Measurements from ENCODE around the gene USP6. TPM values are rescaled to one million over a fixed set of nuclear protein-coding genes. Genes with fewer than 3 reads are reported as not detected.
"Not testable (repeated sequence)": the region's sequence is repeated elsewhere in the genome, so short reads cannot be mapped to it uniquely, and the experiment has no call there.

The USP6 gene
- total RNA-seq, 2 donors from 2014 or later = 0.02 to 0.19 TPM

GRCh38 chr17:5164436-5164835 lies 48.6 kb downstream of the USP6 start:
- no peak overlapping the region for H3K27ac Mint-ChIP-seq
- H3K4me3 Mint-ChIP-seq = no peak overlapping the region
- H3K4me1 Mint-ChIP-seq (ENCODE audit: low read depth) = no peaks in the 10 kb centered on the region
- no peak for DNase-seq
- peaks cover 16% of the 10 kb centered on the region for H3K27me3 Mint-ChIP-seq (ENCODE audit: low read depth)
- no peak for ATAC-seq (replicated peaks in 1 of 2)
- no peaks in the 10 kb centered on the region for H3K36me3 Mint-ChIP-seq (ENCODE audit: insufficient read depth in 2 of 2)
- no peaks in the 10 kb centered on the region for H3K9me3 Mint-ChIP-seq

DNA sequence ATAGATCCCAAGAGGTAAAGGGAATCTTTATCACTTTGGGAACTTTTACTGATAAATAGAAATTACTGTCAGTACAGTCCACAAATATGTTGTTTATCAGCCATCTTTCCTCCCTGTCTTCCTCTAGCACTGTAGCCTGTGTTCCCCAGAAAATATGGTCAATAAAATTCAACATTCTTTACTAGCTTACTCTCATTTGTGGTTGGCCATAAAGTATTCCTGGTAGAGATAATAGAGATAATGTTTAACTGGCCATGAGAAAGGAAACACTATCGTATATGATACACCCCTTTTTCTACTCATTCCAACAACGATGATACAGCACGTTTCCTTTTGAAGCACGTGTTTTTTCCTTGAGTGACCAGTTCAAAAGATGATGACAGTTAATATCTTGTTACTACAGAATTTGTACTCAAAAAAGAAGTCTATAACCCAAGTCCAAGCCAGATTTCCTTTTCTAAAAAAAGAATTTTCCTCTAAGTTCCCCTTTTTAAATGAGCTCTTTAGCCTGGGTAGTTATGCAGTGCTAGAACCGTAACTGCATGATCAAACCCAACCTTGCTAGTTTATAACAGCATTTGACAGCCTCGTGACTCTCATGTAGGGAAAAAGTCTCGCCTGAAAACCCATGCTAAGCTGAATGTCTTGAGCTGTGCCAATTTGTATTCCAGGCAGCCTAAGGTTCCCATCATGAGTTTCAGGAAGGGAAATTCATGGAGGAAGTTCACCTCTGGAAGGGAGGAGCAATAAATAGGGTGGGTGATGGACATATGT lies 50.1 kb downstream of the USP6 start:
- not testable (repeated sequence) for H3K27ac Mint-ChIP-seq; H3K36me3 Mint-ChIP-seq (ENCODE audit: insufficient read depth in 2 of 2); H3K9me3 Mint-ChIP-seq; DNase-seq; H3K4me3 Mint-ChIP-seq; H3K4me1 Mint-ChIP-seq (ENCODE audit: low read depth); ATAC-seq (replicated peaks in 1 of 2)
- H3K27me3 Mint-ChIP-seq (ENCODE audit: low read depth) = peaks cover 16% of the 10 kb centered on the region

GRCh38 chr17:5175027-5175426 lies 59.2 kb downstream of the USP6 start:
- Mint-ChIP-seq H3K36me3 (ENCODE audit: insufficient read depth in 2 of 2) (peaks cover 16 to 33% of the 10 kb centered on the region in 2 donors), H3K9me3 (peaks cover 2 to 16% of the 10 kb centered on the region in 2 donors)
- not testable (repeated sequence) for H3K27me3 Mint-ChIP-seq (ENCODE audit: low read depth); ATAC-seq (replicated peaks in 1 of 2); H3K27ac Mint-ChIP-seq; H3K4me1 Mint-ChIP-seq (ENCODE audit: low read depth); H3K4me3 Mint-ChIP-seq; DNase-seq

- H3K4me3 Mint-ChIP-seq = no peak overlapping the region
- no peak for DNase-seq
- no peaks in the 10 kb centered on the region for H3K4me1 Mint-ChIP-seq (ENCODE audit: low read depth)
- peaks cover 50 to 66% of the 10 kb centered on the region in 2 donors for H3K36me3 Mint-ChIP-seq (ENCODE audit: insufficient read depth in 2 of 2)
- H3K27me3 Mint-ChIP-seq (ENCODE audit: low read depth) = no peaks in the 10 kb centered on the region
- no peak for ATAC-seq (replicated peaks in 1 of 2)
- H3K27ac Mint-ChIP-seq = no peak overlapping the region
- peaks cover 7 to 34% of the 10 kb centered on the region in 2 donors for H3K9me3 Mint-ChIP-seq
Measured at GRCh38 chr17:5179003-5179402, 63.2 kb downstream of the USP6 start.

DNA sequence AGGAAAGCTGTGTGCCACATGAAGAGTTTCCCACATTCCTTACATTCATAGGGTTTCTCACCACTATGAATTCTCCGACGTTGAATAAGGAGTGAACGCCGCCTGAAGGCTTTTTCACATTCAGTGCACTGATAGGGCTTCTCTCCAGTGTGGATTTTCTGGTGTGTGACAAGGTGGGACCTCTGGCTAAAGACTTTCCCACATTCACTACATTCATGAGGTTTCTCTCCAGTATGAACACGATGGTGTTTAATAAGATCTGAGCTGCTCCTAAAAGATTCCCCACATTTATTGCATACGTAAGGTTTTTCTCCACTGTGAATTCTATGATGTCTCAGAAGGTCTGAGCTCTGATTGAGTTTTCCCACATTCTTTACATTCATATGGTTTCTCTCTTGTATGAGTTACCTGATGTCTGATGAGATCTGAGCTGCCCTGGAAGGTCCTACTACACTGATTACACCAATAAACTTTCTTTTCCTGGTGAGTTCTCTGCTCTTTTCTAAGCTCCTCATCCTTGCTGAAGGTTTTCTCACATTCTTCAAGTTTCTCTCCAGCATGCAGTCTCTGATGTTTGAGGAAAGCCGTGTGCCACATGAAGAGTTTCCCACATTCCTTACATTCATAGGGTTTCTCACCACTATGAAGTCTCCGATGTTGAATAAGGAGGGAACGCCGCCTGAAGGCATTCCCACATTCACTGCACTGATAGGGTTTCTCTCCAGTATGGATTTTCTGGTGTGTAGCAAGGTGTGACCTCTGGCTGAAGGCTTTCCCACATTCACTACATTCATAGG lies 65.9 kb downstream of the USP6 start:
- H3K4me3 Mint-ChIP-seq = no peak overlapping the region
- DNase-seq = no peak
- H3K4me1 Mint-ChIP-seq (ENCODE audit: low read depth) = no peaks in the 10 kb centered on the region
- peak overlapping the region; percentile 77 for H3K27ac Mint-ChIP-seq
- no peaks in the 10 kb centered on the region for H3K27me3 Mint-ChIP-seq (ENCODE audit: low read depth)
- ATAC-seq (replicated peaks in 1 of 2) = no peak
- peaks cover 14 to 35% of the 10 kb centered on the region in 2 donors for H3K9me3 Mint-ChIP-seq
- peaks cover 48 to 70% of the 10 kb centered on the region in 2 donors for H3K36me3 Mint-ChIP-seq (ENCODE audit: insufficient read depth in 2 of 2)

GRCh38 chr17:5182597-5183409 lies 67.0 kb downstream of the USP6 start:
- ATAC-seq (replicated peaks in 1 of 2) (no peak), DNase-seq (no peak)
- H3K4me1 Mint-ChIP-seq (ENCODE audit: low read depth) = no peaks in the 10 kb centered on the region
- H3K4me3 Mint-ChIP-seq = no peak overlapping the region
- no peaks in the 10 kb centered on the region for H3K27me3 Mint-ChIP-seq (ENCODE audit: low read depth)
- peaks cover 55 to 75% of the 10 kb centered on the region in 2 donors for H3K36me3 Mint-ChIP-seq (ENCODE audit: insufficient read depth in 2 of 2)
- peaks cover 20 to 42% of the 10 kb centered on the region in 2 donors for H3K9me3 Mint-ChIP-seq
- H3K27ac Mint-ChIP-seq = peak overlapping the region; percentile 77

DNA sequence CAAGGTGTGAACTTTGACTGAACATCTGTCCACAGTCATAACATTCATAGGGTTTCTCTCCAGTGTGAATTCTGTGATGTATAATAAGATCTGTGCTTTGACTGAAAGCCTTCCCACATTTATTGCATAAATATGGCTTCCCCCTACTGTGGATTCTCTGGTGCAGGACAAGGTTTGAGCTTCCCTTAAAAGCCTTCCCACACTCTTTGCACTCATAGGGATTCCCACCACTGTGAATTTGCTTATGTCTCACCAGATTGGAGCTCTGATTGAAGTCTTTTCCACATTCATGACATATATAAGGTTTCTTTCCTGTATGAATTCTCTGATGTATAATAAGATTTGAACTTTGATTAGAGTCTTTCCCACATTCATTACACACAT lies 67.6 kb downstream of the USP6 start:
- Mint-ChIP-seq H3K4me1 (ENCODE audit: low read depth) (no peaks in the 10 kb centered on the region), H3K4me3 (no peak overlapping the region), H3K27ac (peak overlapping the region; percentile 72), H3K27me3 (ENCODE audit: low read depth) (no peaks in the 10 kb centered on the region), H3K9me3 (peaks cover 25 to 42% of the 10 kb centered on the region in 2 donors), H3K36me3 (ENCODE audit: insufficient read depth in 2 of 2) (peaks cover 58 to 80% of the 10 kb centered on the region in 2 donors)
- ATAC-seq (replicated peaks in 1 of 2) (no peak), DNase-seq (no peak)

DNA sequence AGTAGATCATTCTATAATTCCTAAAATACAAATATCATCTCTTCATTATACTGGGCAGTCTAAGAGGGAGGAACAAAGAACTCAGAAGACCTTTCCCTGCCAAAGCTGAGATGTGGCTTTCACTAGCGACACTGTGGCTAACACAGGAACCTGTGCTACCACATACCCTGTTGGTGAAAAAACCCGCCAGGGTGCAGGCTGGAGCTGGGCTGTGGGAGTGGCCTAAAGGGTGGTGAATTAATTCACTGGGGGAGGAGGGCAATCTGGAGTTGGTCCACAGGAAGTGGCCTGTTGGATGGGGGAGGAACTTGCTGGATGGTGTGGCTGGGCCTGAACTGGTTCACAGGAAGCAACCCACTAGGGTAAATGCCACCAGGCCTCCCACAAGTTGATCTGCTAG lies 68.5 kb downstream of the USP6 start:
- Mint-ChIP-seq H3K4me3 (no peak overlapping the region), H3K27me3 (ENCODE audit: low read depth) (no peaks in the 10 kb centered on the region), H3K9me3 (peaks cover 25 to 40% of the 10 kb centered on the region in 2 donors), H3K4me1 (ENCODE audit: low read depth) (no peaks in the 10 kb centered on the region), H3K36me3 (ENCODE audit: insufficient read depth in 2 of 2) (peaks cover 59 to 78% of the 10 kb centered on the region in 2 donors), H3K27ac (no peak overlapping the region)
- ATAC-seq (replicated peaks in 1 of 2) (no peak), DNase-seq (no peak)

DNA sequence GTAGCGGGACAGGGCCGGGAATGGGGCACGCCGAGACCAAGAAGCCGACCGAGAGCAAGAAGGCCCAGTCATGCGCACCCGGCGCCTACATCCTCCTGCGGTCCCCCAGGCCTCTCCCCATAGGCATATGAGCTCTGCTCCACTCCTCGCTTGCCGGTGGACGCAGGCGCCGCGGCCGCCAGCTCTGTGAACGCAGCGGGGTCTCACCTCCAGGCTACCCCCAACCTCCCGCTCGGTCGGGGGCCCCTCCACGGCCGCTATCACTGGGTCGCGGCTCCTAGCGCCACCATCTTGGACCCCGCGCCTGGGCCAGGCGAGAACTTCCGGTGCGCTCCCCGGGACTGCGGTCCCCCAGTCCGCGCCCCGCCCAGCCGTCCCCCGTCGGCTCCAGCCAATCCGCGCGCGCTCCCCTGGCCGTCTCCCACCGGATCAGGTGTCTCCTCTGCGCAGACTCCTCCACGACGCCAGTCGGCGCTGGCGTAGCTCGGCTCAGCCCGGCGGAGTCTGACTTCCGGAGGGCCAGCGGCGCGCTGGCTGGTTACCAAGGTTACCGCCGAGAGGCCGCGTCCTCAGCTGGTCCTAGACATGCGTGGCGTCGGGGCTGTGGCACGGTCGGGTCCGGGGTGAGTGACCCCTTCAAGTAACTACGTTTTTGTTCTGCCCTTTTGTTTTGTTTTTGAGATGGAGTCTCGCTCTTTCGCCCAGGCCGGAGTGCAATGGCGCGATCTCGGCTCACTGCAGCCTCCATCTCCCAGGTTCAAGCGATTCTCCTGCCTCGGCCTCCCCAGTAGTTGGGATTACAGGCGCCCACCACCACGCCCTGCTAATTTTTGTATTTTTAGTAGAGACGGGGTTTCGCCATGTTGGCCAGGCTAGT lies 75.9 kb downstream of the USP6 start, which contains the start of gene ZNF594:
Gene ZNF594, minus strand, starts transcription at position 328 of the 877 bp plus-strand sequence. CDS start 7,612 bp downstream, outside the sequence.
- peaks cover 9 to 13% of the 10 kb centered on the region in 2 donors for H3K9me3 Mint-ChIP-seq
- peak within 1 kb of the TSS; percentile 67 for H3K27ac Mint-ChIP-seq
- ATAC-seq (replicated peaks in 1 of 2) (peak; percentile 100), DNase-seq (peak; percentile 99)
- no peaks in the 10 kb centered on the region for H3K27me3 Mint-ChIP-seq (ENCODE audit: low read depth)
- H3K4me3 Mint-ChIP-seq = peak within 1 kb of the TSS; percentile 87 to 95
- H3K36me3 Mint-ChIP-seq (ENCODE audit: insufficient read depth in 2 of 2) = peaks cover 21 to 36% of the 10 kb centered on the region in 2 donors
- peaks cover 34% of the 10 kb centered on the region for H3K4me1 Mint-ChIP-seq (ENCODE audit: low read depth)

- Mint-ChIP-seq H3K36me3 (ENCODE audit: insufficient read depth in 2 of 2) (peaks cover 10 to 18% of the 10 kb centered on the region in 2 donors), H3K27me3 (ENCODE audit: low read depth) (no peaks in the 10 kb centered on the region), H3K4me1 (ENCODE audit: low read depth) (peaks cover 44% of the 10 kb centered on the region), H3K27ac (no peak overlapping the region), H3K4me3 (no peak overlapping the region), H3K9me3 (peaks cover 2 to 3% of the 10 kb centered on the region in 2 donors)
- ATAC-seq (replicated peaks in 1 of 2) (no peak), DNase-seq (no peak)
Measured at GRCh38 chr17:5194346-5194745, 78.5 kb downstream of the USP6 start.

DNA sequence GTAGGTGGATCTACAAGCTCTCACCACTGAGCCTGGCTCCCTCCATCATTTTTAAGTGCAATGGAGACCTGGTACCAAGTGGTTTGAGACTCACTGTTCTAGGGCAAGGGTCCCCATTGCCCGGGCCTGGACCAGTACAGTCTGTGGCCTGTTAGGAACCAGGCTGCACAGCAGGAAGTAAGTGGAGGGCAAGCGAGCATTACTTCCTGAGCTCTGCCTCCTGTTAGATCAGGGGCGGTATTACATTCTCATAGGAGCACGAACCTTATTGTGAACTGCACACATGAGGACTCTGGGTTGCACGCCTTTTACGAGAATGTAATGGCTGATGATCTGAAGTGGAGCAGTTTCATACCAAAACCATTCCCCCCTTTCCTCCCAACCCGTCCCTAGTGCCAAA lies 82.6 kb downstream of the USP6 start:
- peaks cover 9% of the 10 kb centered on the region for H3K4me1 Mint-ChIP-seq (ENCODE audit: low read depth)
- DNase-seq (no peak), ATAC-seq (replicated peaks in 1 of 2) (no peak)
- no peaks in the 10 kb centered on the region for H3K27me3 Mint-ChIP-seq (ENCODE audit: low read depth)
- no peak overlapping the region for H3K27ac Mint-ChIP-seq
- no peaks in the 10 kb centered on the region for H3K36me3 Mint-ChIP-seq (ENCODE audit: insufficient read depth in 2 of 2)
- H3K9me3 Mint-ChIP-seq = no peaks in the 10 kb centered on the region
- no peak overlapping the region for H3K4me3 Mint-ChIP-seq

DNA sequence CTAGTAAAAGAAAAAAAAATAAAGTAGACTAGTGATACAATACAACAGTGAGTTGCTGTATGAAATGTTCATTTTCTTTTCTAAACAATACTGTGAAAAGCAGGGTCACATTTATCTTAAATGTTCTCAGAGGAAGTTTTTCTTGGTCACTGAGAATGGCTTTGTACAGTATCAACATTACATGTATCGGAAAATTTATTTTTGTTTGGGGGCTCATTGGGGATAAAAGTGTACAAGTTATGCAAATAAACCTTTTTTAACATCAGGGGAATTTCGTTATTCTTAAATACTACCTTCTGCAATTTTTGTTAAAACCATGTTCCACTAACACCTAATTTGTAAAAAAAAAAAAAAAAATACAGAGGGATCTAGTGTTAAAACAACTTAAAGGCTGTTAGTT lies 84.5 kb downstream of the USP6 start:
- DNase-seq (no peak), ATAC-seq (replicated peaks in 1 of 2) (no peak)
- Mint-ChIP-seq H3K27me3 (ENCODE audit: low read depth) (no peaks in the 10 kb centered on the region), H3K9me3 (peaks cover 6% of the 10 kb centered on the region in 2 donors), H3K4me1 (ENCODE audit: low read depth) (peaks cover 18% of the 10 kb centered on the region), H3K4me3 (no peak overlapping the region), H3K27ac (no peak overlapping the region), H3K36me3 (ENCODE audit: insufficient read depth in 2 of 2) (peaks cover 6% of the 10 kb centered on the region in 2 donors)
